ENCODE results near the gene DERL3. TPM values are rescaled to one million over a fixed set of nuclear protein-coding genes. Genes with fewer than 3 reads are reported as not detected.
A peak's percentile ranks its signal among the peaks of the same experiment; 100 is the strongest.

The DERL3 gene
- total RNA-seq, 2 experiments from 2014 or later, result 0.66 to 0.98 TPM

GRCh38 chr22:23856721-23857605, 18.2 kb upstream of the DERL3 start:
- peak overlapping the region; percentile 87 for H3K4me3 ChIP-seq (ENCODE audit: low read length)

GRCh38 chr22:23850136-23850611, 11.4 kb upstream of the DERL3 start:
- H3K27ac ChIP-seq (ENCODE audit: low read depth in 1 of 2, low read length in 2 of 2), result no peak overlapping the region
- ATAC-seq (ENCODE audit: poor library complexity) (no peak), DNase-seq (no peak)
- H3K4me1 ChIP-seq (ENCODE audit: insufficient read depth, low read length), result peaks cover 11% of the 10 kb centered on the region
- Mint-ChIP-seq H3K27me3 (no peaks in the 10 kb centered on the region), H3K4me1 (ENCODE audit: low read depth) (no peaks in the 10 kb centered on the region), H3K4me3 (no peak overlapping the region), H3K36me3 (ENCODE audit: low read depth) (no peaks in the 10 kb centered on the region), H3K27ac (no peak overlapping the region), H3K9me3 (no peaks in the 10 kb centered on the region)
- no peak overlapping the region for H3K4me3 ChIP-seq (ENCODE audit: low read length)
- CTCF ChIA-PET, result interaction anchor here (0.6 to 2.3 kb wide), 27 partner anchors 8 to 307 kb away, joined by 3 to 33 read pairs (median 3); partner anchors contain the start of genes CHCHD10, MIF, SLC2A11 and ZNF70
- intact Hi-C loops (cut with DNase I, micrococcal nuclease), result no loop called here
- no peaks in the 10 kb centered on the region for H3K9me3 ChIP-seq (ENCODE audit: control insufficient read depth in 1 of 2, insufficient read depth in 1 of 2, low read length in 2 of 2)
- no peaks in the 10 kb centered on the region for H3K36me3 ChIP-seq (ENCODE audit: insufficient read depth, low read length)
- H3K27me3 ChIP-seq (ENCODE audit: control insufficient read depth in 1 of 2, insufficient read depth in 2 of 2, low read length in 2 of 2), result peaks cover 0 to 2% of the 10 kb centered on the region in 2 experiments
- TF ChIP-seq CTCF (IDR thresholded peaks at IDR 0.05), result no peak
- POLR2A ChIA-PET, result interaction anchor here (1.0 to 1.2 kb wide), 3 partner anchors 8 to 133 kb away, joined by 3 to 13 read pairs (median 3); partner anchors contain the start of genes MMP11 and SLC2A11

More at GRCh38 chr22:23856721-23857605, 18.2 kb upstream of the DERL3 start:
- H3K27me3 ChIP-seq (ENCODE audit: control insufficient read depth in 1 of 2, insufficient read depth in 2 of 2, low read length in 2 of 2), result no peaks in the 10 kb centered on the region
- ChIA-PET POLR2A (interaction anchor here (0.6 to 2.8 kb wide), 24 partner anchors 7 to 698 kb away, joined by 3 to 44 read pairs (median 4); partner anchors contain the start of genes CABIN1, CHCHD10, DERL3 and GUCD1), CTCF (interaction anchor here (0.8 to 2.9 kb wide), 7 partner anchors 8 to 154 kb away, joined by 3 to 33 read pairs (median 3); partner anchors contain the start of genes CABIN1 and MIF)
- intact Hi-C loops (cut with DNase I, micrococcal nuclease), result loop anchor here in 1 of 2 experiments (5.0 kb wide), 2 partner anchors 35 to 70 kb away; partner anchors contain the start of genes MIF and SMARCB1
- H3K4me1 ChIP-seq (ENCODE audit: insufficient read depth, low read length), result peaks cover 25% of the 10 kb centered on the region
- Mint-ChIP-seq H3K36me3 (ENCODE audit: low read depth) (peaks cover 5% of the 10 kb centered on the region), H3K27ac (peak overlapping the region; percentile 82), H3K4me3 (peak overlapping the region; percentile 97), H3K4me1 (ENCODE audit: low read depth) (peaks cover 20% of the 10 kb centered on the region), H3K27me3 (no peaks in the 10 kb centered on the region), H3K9me3 (no peaks in the 10 kb centered on the region)
- ATAC-seq (ENCODE audit: poor library complexity), result peak; percentile 32
- peak in 4 of 14 experiments; percentile 13 to 54 (median 42) for DNase-seq
- TF ChIP-seq CTCF (IDR thresholded peaks at IDR 0.05), result no peak
- no peak overlapping the region for H3K27ac ChIP-seq (ENCODE audit: low read depth in 1 of 2, low read length in 2 of 2)
- H3K36me3 ChIP-seq (ENCODE audit: insufficient read depth, low read length), result no peaks in the 10 kb centered on the region
- no peaks in the 10 kb centered on the region for H3K9me3 ChIP-seq (ENCODE audit: control insufficient read depth in 1 of 2, insufficient read depth in 1 of 2, low read length in 2 of 2)
